HG03442 (cell line): ENCODE measurements around the gene ENDOV.

Source experiments
- ATAC-seq: cut with Tn5 transposase; IDR thresholded peaks from one replicate; pipeline ENCODE4 v1.9.1; 2021; ENCODE audit warnings: mild to moderate bottlenecking, moderate library complexity; ENCODE audit not compliant: unreplicated experiment

The ENDOV gene

GRCh38 chr17:80480248-80480647 is 65.3 kb downstream of the ENDOV start:
- no peak for ATAC-seq

DNA sequence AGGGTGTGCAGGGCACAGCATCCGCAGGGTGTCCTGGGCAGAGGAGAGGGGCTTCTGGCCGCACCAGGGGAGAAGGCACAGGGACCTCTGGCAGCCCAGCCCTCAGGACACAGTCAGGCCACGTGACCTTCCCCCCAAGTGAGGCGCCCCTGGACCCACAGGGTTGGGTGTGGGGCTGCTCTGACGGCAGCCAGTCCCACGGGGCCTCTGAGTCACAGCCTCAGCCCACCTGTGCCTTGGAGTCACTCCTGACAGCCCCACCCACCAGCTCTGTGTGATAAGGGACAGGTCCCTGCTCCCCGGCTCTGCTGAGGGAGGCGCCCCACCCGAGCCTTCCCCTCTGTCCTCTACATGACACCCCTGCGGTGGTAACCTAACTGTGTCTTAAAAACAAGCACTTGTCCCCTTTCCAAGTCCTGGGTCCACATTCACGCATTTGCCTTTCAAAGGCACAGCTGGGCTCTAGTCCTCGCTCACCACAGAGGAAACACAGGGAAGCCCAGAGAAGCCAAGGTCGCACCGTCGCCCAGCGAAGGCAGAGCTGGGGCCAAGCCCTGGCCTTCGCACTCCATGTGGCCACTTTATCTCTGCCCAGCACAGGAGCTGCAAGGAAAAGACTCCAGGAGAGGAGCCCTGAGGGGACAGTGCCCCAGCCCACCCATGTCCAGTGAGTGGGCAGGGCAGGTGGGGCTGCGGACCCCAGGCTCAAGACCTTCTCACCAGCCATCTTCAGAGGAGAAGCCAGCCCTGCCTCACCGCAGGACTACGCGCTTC is 66.5 kb downstream of the ENDOV start:
- ATAC-seq = no peak

GRCh38 chr17:80482058-80482318 is 67.0 kb downstream of the ENDOV start:
- ATAC-seq = no peak

GRCh38 chr17:80482555-80483308 is 67.8 kb downstream of the ENDOV start:
- ATAC-seq = no peak

GRCh38 chr17:80485846-80486245 is 70.9 kb downstream of the ENDOV start:
- ATAC-seq = no peak

GRCh38 chr17:80486692-80487091 is 71.7 kb downstream of the ENDOV start:
- no peak for ATAC-seq

GRCh38 chr17:80487511-80487910 is 72.5 kb downstream of the ENDOV start:
- no peak for ATAC-seq
